ENCODE data around the gene SOX13. TPM values are rescaled to one million over a fixed set of nuclear protein-coding genes. Genes with fewer than 3 reads are reported as not detected.

Gene SOX13
- total and polyA plus RNA-seq, 3 donors from 2014 or later: 17.8 to 33.4 (median 29.1) TPM

DNA sequence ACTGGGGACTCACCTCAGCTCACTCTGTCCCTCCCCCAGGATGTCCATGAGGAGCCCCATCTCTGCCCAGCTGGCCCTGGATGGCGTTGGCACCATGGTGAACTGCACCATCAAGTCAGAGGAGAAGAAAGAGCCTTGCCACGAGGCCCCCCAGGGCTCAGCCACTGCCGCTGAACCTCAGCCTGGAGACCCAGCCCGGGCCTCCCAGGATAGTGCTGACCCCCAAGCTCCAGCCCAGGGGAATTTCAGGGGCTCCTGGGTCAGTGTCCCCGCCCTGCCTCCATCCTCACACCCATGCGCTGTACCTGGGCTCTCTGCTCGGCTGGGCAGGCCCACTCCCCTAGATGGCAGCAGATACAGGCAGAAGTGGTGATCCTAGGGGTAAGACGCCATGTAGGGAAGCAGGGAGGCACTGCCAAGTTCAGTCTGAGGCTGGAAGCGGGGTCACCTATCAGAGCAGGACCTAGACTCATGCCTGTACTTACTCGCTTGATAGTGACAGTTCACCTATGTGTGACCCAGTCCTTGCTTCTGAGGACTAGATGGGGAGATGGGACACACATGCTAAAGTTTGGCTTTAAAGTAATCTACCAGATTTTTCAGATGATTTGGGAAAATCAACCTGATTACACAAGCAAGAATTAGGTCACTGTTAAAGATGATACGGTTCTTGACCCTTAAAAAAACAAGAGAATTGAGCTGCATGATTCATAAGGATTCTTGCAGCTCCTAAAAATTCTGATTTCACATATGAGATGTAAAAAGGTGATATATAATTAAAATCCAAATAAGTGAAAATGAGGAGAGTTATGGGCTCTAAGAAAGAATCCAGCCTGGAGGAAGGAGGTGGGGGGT is 40.2 kb downstream of the SOX13 start:
- Histone ChIP-seq H3K9me3 (no peaks in the 10 kb centered on the region), H3K4me1 (no peaks in the 10 kb centered on the region), H3K27me3 (no peaks in the 10 kb centered on the region), H3K27ac (no peak overlapping the region), H3K4me3 (no peak overlapping the region), H3K36me3 (ENCODE audit: low read depth, missing control alignments) (no peaks in the 10 kb centered on the region)
- TF ChIP-seq POLR2A (IDR thresholded peaks at IDR 0.05) (no peak), CTCF (IDR thresholded peaks at IDR 0.05) (no peak)
- intact Hi-C loops (cut with DNase I; ENCODE audit: low total_unique reads): no loop called here
- 83 to 93% methylated on average over 4 to 10 of the region's 11 CpGs for WGBS, 2 donors
- no peak for DNase-seq

- no peaks in the 10 kb centered on the region for H3K9me3 ChIP-seq
- no peaks in the 10 kb centered on the region for H3K36me3 ChIP-seq (ENCODE audit: low read depth, missing control alignments)
- no peak for DNase-seq
- TF ChIP-seq CTCF (IDR thresholded peaks at IDR 0.05) (no peak), POLR2A (IDR thresholded peaks at IDR 0.05) (no peak)
- no peak overlapping the region for H3K4me3 ChIP-seq
- 74 to 91% methylated on average over 1 of the region's 1 CpG for WGBS, 2 donors
- H3K27ac ChIP-seq: no peak overlapping the region
- no peaks in the 10 kb centered on the region for H3K4me1 ChIP-seq
- H3K27me3 ChIP-seq: no peaks in the 10 kb centered on the region
- intact Hi-C loops (cut with DNase I; ENCODE audit: low total_unique reads): no loop called here
Observed at GRCh38 chr1:204113896-204114295, 41.0 kb downstream of the SOX13 start.

DNA sequence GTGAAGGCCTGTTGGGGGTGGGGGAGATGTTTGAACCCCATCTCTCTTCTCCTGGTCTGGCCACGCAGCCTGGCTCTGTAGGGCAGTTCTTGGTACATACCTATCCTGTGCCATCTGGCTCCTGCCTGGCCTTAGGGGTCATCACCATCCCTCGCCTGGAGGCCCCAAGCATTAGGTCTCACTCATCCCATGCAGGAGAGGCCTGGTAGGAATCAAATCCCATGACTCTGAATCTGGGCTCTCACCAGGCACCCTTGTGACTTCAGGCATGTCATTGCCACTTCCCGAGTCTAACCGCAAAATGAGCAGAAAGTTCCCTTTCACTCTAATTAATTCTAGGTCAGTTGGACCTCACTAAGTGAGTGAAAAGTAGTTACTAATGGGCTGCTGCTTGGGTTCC is 41.7 kb downstream of the SOX13 start:
- intact Hi-C loops (cut with DNase I; ENCODE audit: low total_unique reads): no loop called here
- H3K36me3 ChIP-seq (ENCODE audit: low read depth, missing control alignments): no peaks in the 10 kb centered on the region
- no peak overlapping the region for H3K27ac ChIP-seq
- no peak overlapping the region for H3K4me3 ChIP-seq
- DNase-seq: no peak
- H3K27me3 ChIP-seq: no peaks in the 10 kb centered on the region
- no peaks in the 10 kb centered on the region for H3K9me3 ChIP-seq
- TF ChIP-seq POLR2A (IDR thresholded peaks at IDR 0.05) (no peak), CTCF (IDR thresholded peaks at IDR 0.05) (no peak)
- no peaks in the 10 kb centered on the region for H3K4me1 ChIP-seq
- 79 to 91% methylated on average over 4 of the region's 4 CpGs for WGBS, 2 donors

DNA sequence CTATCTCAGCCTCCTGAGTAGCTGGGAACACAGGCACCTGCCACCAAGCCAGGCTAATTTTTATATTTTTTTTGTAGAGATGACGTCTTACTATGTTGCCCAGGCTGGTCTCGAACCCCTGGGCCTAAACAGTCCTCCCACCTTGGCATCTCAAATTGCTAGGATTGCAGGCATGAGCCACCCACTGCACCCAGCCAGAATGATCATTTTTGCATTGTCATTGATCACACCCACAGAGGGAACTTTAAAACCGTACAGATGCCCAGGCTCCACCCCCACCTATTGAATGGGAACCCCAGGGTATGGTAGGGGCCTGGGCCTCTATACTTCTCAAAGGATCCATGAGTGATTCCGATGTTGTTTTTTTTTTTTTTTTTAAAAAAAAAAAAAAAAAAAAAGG is 42.2 kb downstream of the SOX13 start:
- Histone ChIP-seq H3K27me3 (no peaks in the 10 kb centered on the region), H3K4me3 (no peak overlapping the region), H3K27ac (no peak overlapping the region), H3K9me3 (no peaks in the 10 kb centered on the region), H3K36me3 (ENCODE audit: low read depth, missing control alignments) (no peaks in the 10 kb centered on the region), H3K4me1 (no peaks in the 10 kb centered on the region)
- WGBS, 2 donors: 86 to 88% methylated on average over 4 of the region's 4 CpGs
- intact Hi-C loops (cut with DNase I; ENCODE audit: low total_unique reads): no loop called here
- TF ChIP-seq CTCF (IDR thresholded peaks at IDR 0.05): no peak
- TF ChIP-seq POLR2A (IDR thresholded peaks at IDR 0.05): no peak
- no peak for DNase-seq

DNA sequence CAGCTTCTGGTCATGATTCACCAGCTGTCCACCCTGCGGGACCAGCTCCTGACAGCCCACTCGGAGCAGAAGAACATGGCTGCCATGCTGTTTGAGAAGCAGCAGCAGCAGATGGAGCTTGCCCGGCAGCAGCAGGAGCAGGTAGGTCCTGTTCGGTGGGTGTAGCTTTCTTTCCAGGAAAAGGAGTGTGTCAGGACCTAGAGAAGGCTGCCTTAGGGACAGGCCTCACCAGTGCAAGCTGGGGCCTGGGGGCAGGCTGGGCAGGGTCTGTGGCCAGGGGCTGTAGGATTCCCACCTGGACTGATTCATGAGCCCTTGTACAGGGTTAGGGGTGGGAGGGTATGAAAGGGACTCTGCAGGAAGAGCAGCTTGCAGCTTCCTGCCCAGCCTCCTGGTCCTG is 43.6 kb downstream of the SOX13 start:
- Histone ChIP-seq H3K4me3 (no peak overlapping the region), H3K4me1 (no peaks in the 10 kb centered on the region), H3K36me3 (ENCODE audit: low read depth, missing control alignments) (no peaks in the 10 kb centered on the region), H3K9me3 (no peaks in the 10 kb centered on the region), H3K27me3 (no peaks in the 10 kb centered on the region), H3K27ac (no peak overlapping the region)
- TF ChIP-seq CTCF (IDR thresholded peaks at IDR 0.05): no peak
- TF ChIP-seq POLR2A (IDR thresholded peaks at IDR 0.05): no peak
- intact Hi-C loops (cut with DNase I; ENCODE audit: low total_unique reads): no loop called here
- DNase-seq: no peak
- 82 to 93% methylated on average over 2 to 4 of the region's 4 CpGs for WGBS, 2 donors
